Activated T-helper 17 cell treated with anti-CD3 and anti-CD28 coated beads, Interleukin-2, amount 50 U/mL, for 72 hours (primary cell): ENCODE data around the gene TMIE. TPM values are rescaled to one million over a fixed set of nuclear protein-coding genes. Genes with fewer than 3 reads are reported as not detected.

Source experiments
- ATAC-seq: fragments of 150-1000 bp; cut with Tn5 transposase; replicated peaks from 2 replicates; pipeline ENCODE4 v1.10.0; 2021; ENCODE audit warnings: mild to moderate bottlenecking, moderate library complexity
- H3K27ac Mint-ChIP-seq: one replicate; pipeline ENCODE4 v1.8.0; 2022; ENCODE audit warnings: mixed read lengths
- H3K27me3 Mint-ChIP-seq: one replicate; pipeline ENCODE4 v1.8.0; 2022; ENCODE audit warnings: mixed read lengths
- H3K36me3 Mint-ChIP-seq: one replicate; pipeline ENCODE4 v1.8.0; 2022; ENCODE audit warnings: low read depth, mild to moderate bottlenecking, mixed read lengths
- H3K4me1 Mint-ChIP-seq: one replicate; pipeline ENCODE4 v1.8.0; 2022; ENCODE audit warnings: mixed read lengths
- H3K4me3 Mint-ChIP-seq: one replicate; pipeline ENCODE4 v1.8.0; 2022; ENCODE audit warnings: mild to moderate bottlenecking, mixed read lengths
- H3K9me3 Mint-ChIP-seq: one replicate; pipeline ENCODE4 v1.8.0; 2022; ENCODE audit warnings: mixed read lengths
- total RNA-seq, 2 donors: library from RNA; stranded (reverse); gene quantifications; one replicate each; pipeline ENCODE4 v1.2.3, GENCODE V29; 2022

TMIE gene
- total RNA-seq, 2 donors from 2014 or later, result 0.15 to 0.53 TPM

GRCh38 chr3:46756642-46757041 lies 55.5 kb downstream of the TMIE start:
- no peak for ATAC-seq
- peaks cover 3% of the 10 kb centered on the region for H3K27me3 Mint-ChIP-seq

DNA sequence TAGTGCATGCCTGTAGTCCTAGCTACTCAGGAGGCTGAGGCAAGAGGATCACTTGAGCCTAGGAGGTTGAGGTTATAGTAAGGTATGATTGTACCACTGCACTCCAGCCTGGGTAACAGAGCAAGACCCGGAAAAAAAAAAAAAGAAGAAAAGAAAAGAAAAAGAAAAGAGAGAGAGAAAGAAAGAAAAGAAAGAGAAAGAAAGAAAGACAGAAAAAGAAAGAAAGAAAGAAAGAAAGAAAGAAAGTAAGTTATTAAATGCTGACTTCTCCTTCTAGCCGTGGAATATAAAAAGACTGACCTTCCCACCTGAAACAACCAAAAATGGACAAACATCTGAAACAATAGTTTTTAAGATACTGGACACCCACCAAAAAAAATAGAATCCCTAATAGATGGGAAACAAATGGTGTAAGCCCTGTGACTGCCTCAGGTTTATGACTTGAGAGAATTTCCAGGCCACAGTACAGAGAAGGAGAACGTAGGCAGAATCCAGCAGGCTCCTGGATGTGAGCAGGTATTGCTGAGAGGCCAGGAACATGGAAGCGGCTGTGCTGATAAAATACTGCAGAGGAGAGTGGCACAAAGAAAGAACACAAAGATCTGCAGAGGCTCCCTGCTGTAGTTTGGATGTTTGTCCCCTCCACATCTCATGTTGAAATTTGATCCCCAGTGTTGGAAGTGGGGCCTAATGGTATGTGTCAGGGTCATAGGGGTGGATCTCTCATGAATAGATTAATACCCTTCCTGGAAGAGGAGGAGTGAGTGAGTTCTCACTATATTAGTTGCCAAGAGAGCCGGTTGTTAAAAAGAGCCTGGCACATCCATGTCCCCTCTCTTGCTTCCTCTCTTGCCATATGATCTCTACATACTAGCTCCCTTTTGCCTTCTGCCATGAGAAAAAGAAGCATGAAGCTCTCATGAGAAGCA lies 58.3 kb downstream of the TMIE start:
- Mint-ChIP-seq H3K27ac (no peak overlapping the region), H3K4me1 (no peaks in the 10 kb centered on the region), H3K36me3 (no peaks in the 10 kb centered on the region), H3K9me3 (no peaks in the 10 kb centered on the region), H3K4me3 (no peak overlapping the region), H3K27me3 (peaks cover 3% of the 10 kb centered on the region)
- no peak for ATAC-seq

More at GRCh38 chr3:46756642-46757041, 55.5 kb downstream of the TMIE start:
- Mint-ChIP-seq H3K9me3 (no peaks in the 10 kb centered on the region), H3K4me1 (no peaks in the 10 kb centered on the region), H3K4me3 (no peak overlapping the region), H3K36me3 (no peaks in the 10 kb centered on the region), H3K27ac (no peak overlapping the region)

Other genes starting within 250 kb of the TMIE start
- not detected for gene LTF, start 236.5 kb upstream of the TMIE start, total RNA-seq
- gene RTP3, start 203.4 kb upstream of the TMIE start, total RNA-seq, result not detected
- not detected for gene LRRC2, start 135.1 kb upstream of the TMIE start, total RNA-seq
- not detected for gene FAM240A, start 88.9 kb upstream of the TMIE start, total RNA-seq
- 1 to 10 TPM in 1 of 2 donors, under 1 TPM in 1; 0.69 to 5.2 TPM for gene ALS2CL, start 7.7 kb upstream of the TMIE start, total RNA-seq
- gene PRSS50, start 16.5 kb downstream of the TMIE start, total RNA-seq, result under 1 TPM in 1 of 2 donors, not detected in 1; 0.11 TPM
- not detected for gene MYL3, start 162.1 kb downstream of the TMIE start, total RNA-seq
- gene PTH1R, start 176.3 kb downstream of the TMIE start, total RNA-seq, result not detected